Immature natural killer cell (primary cell): ENCODE measurements around the gene PSMG4. TPM values are rescaled to one million over a fixed set of nuclear protein-coding genes. Genes with fewer than 3 reads are reported as not detected.

Experiments
- DNase-seq, 3 donors: peaks; one replicate each; pipeline ENCODE4 v3.0.0; 2022; ENCODE audit warnings: mixed read lengths in 1 of 3
- H3K27ac Mint-ChIP-seq, 6 donors: one replicate each; pipeline ENCODE4 v1.8.0; 2020; ENCODE audit warnings: mixed read lengths in 6 of 6, mild to moderate bottlenecking in 5 of 6, inconsistent platforms in 4 of 6, moderate library complexity in 3 of 6
- H3K27me3 Mint-ChIP-seq, 3 donors: one replicate each; pipeline ENCODE4 v1.8.0; 2020 to 2021; ENCODE audit warnings: low read depth in 3 of 3, mild to moderate bottlenecking in 3 of 3, mixed read lengths in 3 of 3, moderate library complexity in 3 of 3, inconsistent platforms in 1 of 3
- H3K36me3 Mint-ChIP-seq, 3 donors: one replicate each; pipeline ENCODE4 v1.8.0; 2020; ENCODE audit warnings: mixed read lengths in 3 of 3, inconsistent platforms in 2 of 3, mild to moderate bottlenecking in 2 of 3
- H3K4me1 Mint-ChIP-seq, 2 donors: one replicate each; pipeline ENCODE4 v1.8.0; 2020; ENCODE audit warnings: inconsistent platforms in 2 of 2, mild to moderate bottlenecking in 2 of 2, mixed read lengths in 2 of 2, moderate library complexity in 1 of 2
- H3K4me3 Mint-ChIP-seq, 5 donors: one replicate each; pipeline ENCODE4 v1.8.0; 2020; ENCODE audit warnings: mild to moderate bottlenecking in 5 of 5, mixed read lengths in 5 of 5, inconsistent platforms in 3 of 5, moderate library complexity in 3 of 5
- H3K9me3 Mint-ChIP-seq, 6 donors: one replicate each; pipeline ENCODE4 v1.8.0; 2020; ENCODE audit warnings: mild to moderate bottlenecking in 6 of 6, mixed read lengths in 6 of 6, inconsistent platforms in 4 of 6, moderate library complexity in 3 of 6
- polyA plus RNA-seq, 3 donors: library from polyadenylated mRNA; unstranded; fragments of 300-500 nt; fragmentation: Illumina TruSeq; gene quantifications; one replicate each; pipeline ENCODE4 v1.2.3, GENCODE V29; 2021

Gene PSMG4, protein sequence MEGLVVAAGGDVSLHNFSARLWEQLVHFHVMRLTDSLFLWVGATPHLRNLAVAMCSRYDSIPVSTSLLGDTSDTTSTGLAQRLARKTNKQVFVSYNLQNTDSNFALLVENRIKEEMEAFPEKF
- 10 to 100 TPM; 28.6 to 45.7 (median 29.6) TPM for polyA plus RNA-seq

DNA sequence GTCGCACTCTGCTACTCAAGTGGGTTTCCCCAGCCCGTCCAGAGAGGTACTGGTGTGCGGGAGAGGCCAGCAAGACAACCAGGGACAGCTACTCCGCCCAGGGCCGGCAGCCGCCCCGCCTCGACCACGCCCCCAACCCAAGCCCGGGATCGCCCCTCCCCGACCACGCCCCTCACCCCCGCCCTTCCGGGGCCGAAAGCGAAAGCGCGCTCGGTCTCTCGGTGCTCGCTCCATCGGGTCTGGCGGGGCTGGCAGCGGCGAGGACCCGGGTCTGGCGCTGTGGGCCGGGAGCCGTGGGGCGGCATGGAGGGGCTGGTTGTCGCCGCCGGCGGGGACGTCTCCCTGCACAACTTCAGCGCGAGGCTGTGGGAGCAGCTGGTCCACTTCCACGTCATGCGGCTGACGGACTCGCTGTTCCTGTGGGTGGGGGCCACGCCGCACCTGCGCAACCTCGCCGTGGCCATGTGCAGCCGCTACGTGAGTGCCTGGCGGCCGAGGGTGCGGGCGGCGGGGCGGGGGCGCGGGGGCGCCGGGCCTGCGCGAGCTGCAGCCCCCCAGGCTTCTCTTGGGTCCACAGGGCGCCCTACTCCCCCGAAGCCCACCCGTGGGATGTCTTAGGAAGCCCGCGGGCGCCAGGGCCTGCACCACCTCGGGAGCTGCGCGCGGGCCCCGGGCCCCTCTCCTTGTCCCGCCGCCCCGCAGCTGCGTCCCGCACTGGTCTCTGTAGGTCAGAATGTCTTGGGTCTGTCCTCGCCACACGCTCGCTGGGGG lies at the start of gene PSMG4:
Gene PSMG4 (plus strand): TSS at position 228 of the 771 bp plus-strand sequence. CDS start 76 bp downstream, at position 304.
- H3K27me3 Mint-ChIP-seq, result peaks cover 3 to 8% (median 5%) of the 10 kb centered on the region in 3 donors
- H3K4me3 Mint-ChIP-seq, result peak within 1 kb of the TSS; percentile 89 to 97 (median 94)
- DNase-seq, result peak; percentile 90
- peaks cover 0 to 2% (median 0%) of the 10 kb centered on the region in 6 donors for H3K9me3 Mint-ChIP-seq
- peaks cover 36 to 42% of the 10 kb centered on the region in 2 donors for H3K4me1 Mint-ChIP-seq
- H3K27ac Mint-ChIP-seq, result peak within 1 kb of the TSS; percentile 82 to 96 (median 86)
- peaks cover 0 to 6% (median 0%) of the 10 kb centered on the region in 3 donors for H3K36me3 Mint-ChIP-seq

DNA sequence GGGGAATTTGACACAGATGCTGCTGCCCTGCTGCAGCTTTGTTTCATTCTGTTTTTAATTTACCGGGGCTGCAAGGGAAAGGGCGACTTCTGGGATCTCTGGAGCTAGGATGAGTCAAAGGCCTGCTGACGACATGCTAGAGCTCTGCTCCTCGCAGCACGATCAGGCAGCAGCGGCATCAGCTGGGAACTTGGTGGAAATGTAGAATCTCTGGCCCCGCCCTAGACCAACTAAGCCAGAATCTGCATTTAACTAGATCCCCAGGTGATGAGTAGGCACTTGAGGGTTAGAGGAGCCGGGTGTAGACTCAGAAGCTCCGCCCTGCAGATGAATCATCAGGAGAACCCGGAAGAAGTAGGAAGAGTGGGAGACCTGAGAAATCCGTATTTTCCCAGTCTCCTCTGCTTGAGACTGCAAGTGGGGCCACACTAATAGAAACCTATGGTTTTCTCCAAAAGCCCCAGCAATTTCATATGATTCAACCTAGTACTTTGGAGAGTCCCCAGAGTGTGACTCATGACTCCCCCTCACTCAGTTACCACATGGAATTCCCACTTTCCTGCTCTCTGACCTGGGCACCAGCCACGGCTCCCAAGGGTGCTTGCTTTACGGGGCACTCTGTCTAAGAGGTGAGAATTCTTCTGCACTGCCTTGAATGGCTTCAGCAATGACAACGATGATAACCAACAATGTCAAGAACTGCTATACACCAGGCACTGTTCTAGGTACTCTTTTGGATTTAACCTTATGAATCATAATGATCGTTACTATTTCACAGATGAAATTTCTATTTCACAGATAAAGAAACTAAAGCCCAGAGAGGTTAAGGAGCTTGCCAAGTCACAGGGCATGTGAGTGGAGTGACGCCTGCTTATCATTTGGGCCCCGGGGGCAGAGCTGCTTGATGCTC lies 49.4 kb upstream of the PSMG4 start:
- Mint-ChIP-seq H3K4me3 (peak overlapping the region in 1 of 5 donors; percentile 34), H3K27ac (no peak overlapping the region)

DNA sequence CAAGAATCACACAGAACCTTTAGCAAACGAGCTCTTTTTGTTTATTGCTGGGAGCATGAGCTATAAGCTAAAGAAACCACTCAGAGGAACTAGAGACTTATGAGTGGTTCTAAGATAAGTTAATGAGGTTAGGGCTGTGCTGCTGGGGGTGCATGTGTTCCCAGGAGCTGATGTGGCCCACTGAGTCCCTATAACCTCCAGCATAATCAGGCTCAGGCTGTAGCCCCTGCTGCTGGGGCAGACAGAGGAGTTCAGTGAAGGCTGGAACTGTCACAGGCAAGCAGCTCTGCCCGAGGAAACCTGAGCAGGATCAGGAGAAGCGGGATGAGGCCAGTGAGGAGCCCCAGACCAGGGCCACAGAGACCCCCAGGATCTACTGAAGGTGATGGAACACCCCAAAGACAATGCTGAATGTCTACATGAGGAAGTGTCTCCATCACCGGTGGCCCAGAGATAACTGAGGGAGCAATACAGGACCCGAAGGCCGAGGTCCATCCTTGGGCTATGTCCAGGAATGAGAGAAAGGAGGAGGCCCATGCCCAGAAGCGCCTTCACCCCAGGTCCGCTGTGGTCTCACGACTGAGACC lies 48.6 kb upstream of the PSMG4 start:
- Mint-ChIP-seq H3K9me3 (no peaks in the 10 kb centered on the region), H3K27ac (no peak overlapping the region), H3K4me1 (no peaks in the 10 kb centered on the region), H3K27me3 (peaks cover 0 to 21% (median 11%) of the 10 kb centered on the region in 3 donors), H3K36me3 (no peaks in the 10 kb centered on the region), H3K4me3 (no peak overlapping the region)
- DNase-seq, result no peak

More for the DNA sequence above, 49.4 kb upstream of the PSMG4 start:
- H3K9me3 Mint-ChIP-seq, result no peaks in the 10 kb centered on the region
- H3K36me3 Mint-ChIP-seq, result no peaks in the 10 kb centered on the region
- H3K27me3 Mint-ChIP-seq, result peaks cover 0 to 24% (median 11%) of the 10 kb centered on the region in 3 donors
- DNase-seq, result no peak
- no peaks in the 10 kb centered on the region for H3K4me1 Mint-ChIP-seq

DNA sequence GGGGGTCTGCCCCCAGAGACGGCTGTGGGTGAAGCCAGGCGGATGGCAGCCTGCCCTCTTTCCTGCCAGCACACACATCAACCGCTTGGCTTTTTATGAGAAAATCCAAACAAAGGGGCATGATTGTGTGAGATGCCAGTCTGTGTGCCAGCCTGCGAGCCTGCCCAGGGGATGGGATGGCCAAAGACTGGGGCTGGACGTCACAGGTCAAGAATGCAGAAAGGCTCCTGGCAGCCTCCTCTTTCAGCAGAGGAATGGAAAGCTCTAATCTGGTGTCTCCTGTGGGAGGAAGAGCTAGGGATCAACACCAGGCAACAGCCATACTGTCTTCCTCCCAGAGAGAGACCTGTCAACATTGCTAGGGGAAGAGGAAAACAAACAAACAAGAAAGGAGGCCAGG lies 47.1 kb upstream of the PSMG4 start:
- H3K36me3 Mint-ChIP-seq, result no peaks in the 10 kb centered on the region
- H3K9me3 Mint-ChIP-seq, result no peaks in the 10 kb centered on the region
- DNase-seq, result no peak
- H3K4me3 Mint-ChIP-seq, result no peak overlapping the region
- H3K4me1 Mint-ChIP-seq, result no peaks in the 10 kb centered on the region
- H3K27ac Mint-ChIP-seq, result no peak overlapping the region
- H3K27me3 Mint-ChIP-seq, result peaks cover 0 to 31% (median 12%) of the 10 kb centered on the region in 3 donors

DNA sequence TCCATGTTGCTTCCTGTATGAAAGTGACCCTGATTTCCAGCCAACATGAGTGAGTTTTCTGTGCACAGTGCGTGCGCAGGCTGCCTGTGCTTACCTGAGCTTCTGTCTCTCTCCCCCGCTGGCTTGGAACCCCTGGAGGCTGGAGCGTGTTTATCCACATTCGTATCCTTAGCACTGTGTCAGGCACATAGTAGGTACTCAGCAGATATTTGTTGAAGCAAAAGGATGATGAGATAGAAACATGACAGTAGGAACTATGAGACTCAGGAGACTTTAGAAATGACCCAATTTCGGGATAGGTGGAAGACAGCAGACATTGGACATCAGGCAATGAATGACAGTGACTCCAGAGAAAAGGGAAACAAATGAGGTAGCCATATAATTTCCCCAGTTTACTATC lies 46.5 kb upstream of the PSMG4 start:
- no peaks in the 10 kb centered on the region for H3K4me1 Mint-ChIP-seq
- H3K36me3 Mint-ChIP-seq, result no peaks in the 10 kb centered on the region
- peaks cover 0 to 31% (median 9%) of the 10 kb centered on the region in 3 donors for H3K27me3 Mint-ChIP-seq
- H3K4me3 Mint-ChIP-seq, result no peak overlapping the region
- H3K9me3 Mint-ChIP-seq, result no peaks in the 10 kb centered on the region
- no peak for DNase-seq
- H3K27ac Mint-ChIP-seq, result no peak overlapping the region

DNA sequence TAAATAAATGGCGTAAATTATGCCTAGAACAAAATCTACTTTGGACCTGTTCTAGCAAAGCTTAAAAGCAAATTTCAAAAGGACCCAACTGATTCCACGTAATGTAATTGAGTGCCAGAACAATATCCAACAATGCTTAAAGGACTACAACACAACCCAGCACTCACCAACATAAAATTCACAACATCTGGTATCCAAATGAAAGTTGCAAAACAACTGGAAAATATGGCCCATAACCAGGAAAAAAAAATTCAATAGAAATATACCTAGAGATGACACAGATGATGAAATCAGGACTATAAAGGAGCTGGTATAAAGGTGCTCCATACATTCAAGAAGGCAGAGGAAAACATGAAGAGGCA lies 45.4 kb upstream of the PSMG4 start:
- no peaks in the 10 kb centered on the region for H3K4me1 Mint-ChIP-seq
- no peaks in the 10 kb centered on the region for H3K9me3 Mint-ChIP-seq
- no peak overlapping the region for H3K4me3 Mint-ChIP-seq
- DNase-seq, result no peak
- H3K27ac Mint-ChIP-seq, result no peak overlapping the region
- peaks cover 4 to 32% (median 10%) of the 10 kb centered on the region in 3 donors for H3K27me3 Mint-ChIP-seq
- no peaks in the 10 kb centered on the region for H3K36me3 Mint-ChIP-seq

DNA sequence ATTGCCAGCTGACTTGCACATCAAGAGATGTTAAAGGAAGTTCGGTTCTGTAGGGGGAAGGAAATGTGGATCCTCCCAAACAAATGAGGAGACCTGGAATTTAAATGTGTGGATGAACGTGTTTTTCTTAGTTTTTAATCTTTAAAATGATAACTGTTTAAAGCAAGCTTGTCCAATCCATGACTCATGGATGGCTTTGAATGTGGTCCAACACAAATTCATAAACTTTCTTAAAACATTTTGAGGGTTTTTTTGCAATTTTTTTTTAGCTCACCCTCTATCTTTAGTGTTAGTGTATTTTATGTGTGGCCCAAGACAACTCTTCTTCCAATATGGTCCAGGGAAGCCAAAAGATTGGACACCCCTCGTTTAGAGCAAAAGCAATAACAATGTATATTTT lies 43.8 kb upstream of the PSMG4 start:
- no peaks in the 10 kb centered on the region for H3K36me3 Mint-ChIP-seq
- H3K27ac Mint-ChIP-seq, result no peak overlapping the region
- DNase-seq, result no peak
- no peaks in the 10 kb centered on the region for H3K4me1 Mint-ChIP-seq
- peaks cover 5 to 29% (median 5%) of the 10 kb centered on the region in 3 donors for H3K27me3 Mint-ChIP-seq
- no peaks in the 10 kb centered on the region for H3K9me3 Mint-ChIP-seq
- H3K4me3 Mint-ChIP-seq, result no peak overlapping the region

DNA sequence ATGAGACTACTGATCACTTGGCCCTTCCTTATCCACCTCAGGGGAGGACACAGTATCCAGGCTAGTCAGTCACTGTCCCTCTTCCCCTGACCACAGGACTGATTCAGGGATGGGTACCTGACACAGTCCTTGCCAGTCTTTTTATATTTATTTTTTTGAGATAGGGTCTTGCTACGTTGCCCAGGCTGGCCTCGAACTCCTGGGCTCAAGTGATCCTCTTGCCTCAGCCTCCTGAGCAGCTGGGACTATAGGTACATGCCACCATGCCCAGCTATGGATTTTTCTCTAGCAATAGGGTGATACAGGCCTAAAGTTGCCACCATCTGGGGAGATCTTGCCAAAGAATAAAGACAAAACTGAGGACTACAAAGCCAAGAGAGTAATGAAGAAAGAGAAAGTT lies 41.5 kb upstream of the PSMG4 start:
- Mint-ChIP-seq H3K4me3 (no peak overlapping the region), H3K36me3 (no peaks in the 10 kb centered on the region), H3K27ac (no peak overlapping the region), H3K4me1 (peaks cover 0 to 3% of the 10 kb centered on the region in 2 donors), H3K9me3 (peaks cover 0 to 5% (median under 1%) of the 10 kb centered on the region in 6 donors), H3K27me3 (peaks cover 16 to 36% (median 16%) of the 10 kb centered on the region in 3 donors)
- no peak for DNase-seq

DNA sequence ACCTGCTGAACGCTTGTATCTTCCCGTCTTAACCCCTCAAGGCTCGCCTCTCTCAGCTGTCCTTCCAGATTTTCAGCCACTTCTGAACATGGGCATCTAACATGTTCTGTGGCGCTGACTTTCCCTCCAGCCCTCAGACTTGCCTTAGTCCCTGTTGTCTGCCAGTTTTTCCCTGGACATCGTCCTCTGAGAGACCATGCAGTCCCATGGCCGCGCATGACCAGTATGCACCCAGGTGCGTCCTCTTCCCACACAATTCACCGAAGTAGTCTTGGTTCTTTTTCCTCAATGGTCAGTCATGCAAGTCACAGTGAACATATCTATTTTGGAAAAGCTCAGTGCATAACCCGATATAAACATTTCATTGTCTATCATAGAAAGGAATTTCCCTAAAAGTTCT lies 40.5 kb upstream of the PSMG4 start:
- H3K36me3 Mint-ChIP-seq, result no peaks in the 10 kb centered on the region
- H3K27ac Mint-ChIP-seq, result no peak overlapping the region
- H3K4me3 Mint-ChIP-seq, result no peak overlapping the region
- H3K4me1 Mint-ChIP-seq, result peaks cover 0 to 3% of the 10 kb centered on the region in 2 donors
- no peak for DNase-seq
- peaks cover 0 to 5% (median under 1%) of the 10 kb centered on the region in 6 donors for H3K9me3 Mint-ChIP-seq
- H3K27me3 Mint-ChIP-seq, result peaks cover 15 to 33% (median 17%) of the 10 kb centered on the region in 3 donors

DNA sequence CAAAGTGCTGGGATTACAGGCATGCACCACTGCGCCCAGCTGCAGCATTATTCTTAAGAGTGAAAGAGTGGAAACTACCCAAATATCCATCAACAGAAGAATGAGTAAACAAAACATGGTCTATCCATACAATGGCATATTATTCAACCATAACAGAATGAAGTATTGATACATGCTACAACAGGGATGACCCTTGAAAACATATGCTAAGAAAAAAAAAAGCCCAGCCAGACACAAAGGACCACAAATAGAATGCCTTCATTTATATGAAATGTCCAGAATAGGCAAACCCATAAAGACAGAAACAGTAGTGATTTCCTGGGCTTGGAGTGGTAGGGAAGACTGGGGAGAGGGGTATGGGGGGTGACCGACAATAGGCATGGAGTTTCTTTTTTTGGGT lies 38.4 kb upstream of the PSMG4 start:
- Mint-ChIP-seq H3K27ac (no peak overlapping the region), H3K36me3 (no peaks in the 10 kb centered on the region), H3K9me3 (peaks cover 0 to 5% (median under 1%) of the 10 kb centered on the region in 6 donors), H3K4me3 (no peak overlapping the region), H3K27me3 (peaks cover 15 to 36% (median 17%) of the 10 kb centered on the region in 3 donors), H3K4me1 (peaks cover 0 to 3% of the 10 kb centered on the region in 2 donors)
- no peak for DNase-seq

DNA sequence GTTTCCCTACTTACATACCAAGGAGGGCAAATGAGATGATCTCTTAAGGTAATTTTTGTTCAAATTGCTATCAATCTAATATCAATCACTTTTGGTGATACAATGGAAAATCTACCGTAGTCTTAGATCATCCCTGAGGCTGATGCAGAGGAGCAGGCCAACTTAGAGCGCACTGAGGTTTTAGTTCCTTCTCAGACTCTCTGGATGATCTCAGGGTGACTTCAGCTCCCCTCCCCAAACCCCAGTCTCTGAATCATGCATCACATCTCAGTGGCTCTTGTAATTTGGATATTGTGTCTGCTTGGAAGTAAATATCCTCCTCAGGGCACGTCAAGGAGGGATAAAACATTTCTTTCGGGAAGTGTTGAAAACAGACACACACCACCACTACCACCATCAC lies 37.2 kb upstream of the PSMG4 start:
- Mint-ChIP-seq H3K9me3 (peaks cover 0 to 5% (median under 1%) of the 10 kb centered on the region in 6 donors), H3K27ac (peak overlapping the region in 4 of 6 donors; percentile 34 to 66 (median 51)), H3K4me3 (no peak overlapping the region), H3K27me3 (peaks cover 16 to 33% (median 23%) of the 10 kb centered on the region in 3 donors), H3K36me3 (no peaks in the 10 kb centered on the region), H3K4me1 (peaks cover 0 to 5% of the 10 kb centered on the region in 2 donors)
- no peak for DNase-seq

DNA sequence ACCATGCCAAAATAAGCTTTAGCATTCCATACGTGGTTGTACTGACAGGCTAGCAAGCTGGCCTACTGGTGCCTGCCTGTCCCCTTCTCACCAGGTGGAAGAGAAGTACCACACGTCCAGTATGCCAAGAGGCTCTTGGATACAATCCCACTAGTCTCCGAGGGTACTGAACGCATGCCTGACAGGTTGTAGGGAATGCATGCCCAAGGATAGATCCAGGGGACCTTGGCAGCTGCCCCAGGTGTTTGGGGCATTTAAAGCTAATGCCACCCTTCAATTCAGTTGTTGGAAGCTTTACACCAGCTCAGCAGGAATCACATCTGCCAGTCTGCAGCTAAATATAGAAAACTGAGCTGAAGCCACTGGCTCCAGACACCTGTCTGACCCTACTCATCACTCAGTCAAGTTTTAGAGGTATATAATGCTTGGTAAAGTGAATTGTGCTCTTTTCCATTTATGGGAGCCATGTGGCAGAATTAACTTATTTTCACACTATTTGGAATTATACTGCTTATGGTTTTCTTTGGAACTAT lies 36.2 kb upstream of the PSMG4 start:
- Mint-ChIP-seq H3K27me3 (peaks cover 16 to 34% (median 22%) of the 10 kb centered on the region in 3 donors), H3K9me3 (peaks cover 0 to 5% (median under 1%) of the 10 kb centered on the region in 6 donors), H3K4me1 (peaks cover 0 to 8% of the 10 kb centered on the region in 2 donors), H3K4me3 (no peak overlapping the region), H3K27ac (peak overlapping the region in 2 of 6 donors; percentile 34 to 42), H3K36me3 (no peaks in the 10 kb centered on the region)
- DNase-seq, result no peak

DNA sequence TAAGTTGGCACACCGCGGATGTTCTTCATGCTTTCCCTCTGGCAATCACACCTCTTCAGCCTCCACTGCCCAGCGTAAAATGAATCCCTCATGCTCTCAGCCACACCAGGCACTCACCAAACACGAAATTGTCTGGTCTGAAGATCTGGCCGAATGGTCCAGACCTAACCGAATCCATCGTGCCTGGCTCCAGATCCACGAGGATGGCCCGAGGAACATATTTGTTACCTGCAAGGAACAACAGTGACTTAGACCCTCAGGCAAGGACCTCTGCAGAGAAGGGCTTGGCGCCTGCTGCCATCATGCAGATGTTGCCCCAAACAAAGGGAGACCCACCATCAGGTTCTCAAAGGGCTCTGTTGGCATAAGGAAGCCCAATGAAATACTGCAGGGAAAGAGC lies 32.7 kb upstream of the PSMG4 start:
- H3K4me3 Mint-ChIP-seq, result peak overlapping the region in 4 of 5 donors; percentile 20 to 67 (median 38)
- peaks cover 0 to 5% (median 0%) of the 10 kb centered on the region in 3 donors for H3K36me3 Mint-ChIP-seq
- H3K27me3 Mint-ChIP-seq, result peaks cover 37 to 46% (median 40%) of the 10 kb centered on the region in 3 donors
- H3K9me3 Mint-ChIP-seq, result peaks cover 0 to 5% (median 0%) of the 10 kb centered on the region in 6 donors
- DNase-seq, result no peak
- no peak overlapping the region for H3K27ac Mint-ChIP-seq
- peaks cover 26 to 38% of the 10 kb centered on the region in 2 donors for H3K4me1 Mint-ChIP-seq
